Activated T-cell treated with anti-CD3 and anti-CD28 coated beads, Interleukin-2, amount 50 U/mL, for 4 hours (primary cell): ENCODE measurements around the gene UBASH3A. TPM values are rescaled to one million over a fixed set of nuclear protein-coding genes. Genes with fewer than 3 reads are reported as not detected.

Experiments used
- ATAC-seq, 2 donors: fragments of 200-7000 bp; cut with Tn5 transposase; one replicate each; pipeline ENCODE4 v1.10.0; 2021
- DNase-seq: peaks from one replicate; pipeline ENCODE4 v3.0.0-alpha.2; 2020
- H3K27me3 Mint-ChIP-seq: one replicate; pipeline ENCODE4 v1.8.0; 2021; ENCODE audit warnings: low read depth, mixed read lengths
- H3K36me3 Mint-ChIP-seq: one replicate; pipeline ENCODE4 v1.8.0; 2022; ENCODE audit warnings: mixed read lengths; ENCODE audit not compliant: insufficient read depth
- H3K4me1 Mint-ChIP-seq: one replicate; pipeline ENCODE4 v1.8.0; 2021; ENCODE audit warnings: low read depth, mixed read lengths
- H3K4me3 Mint-ChIP-seq: one replicate; pipeline ENCODE4 v1.8.0; 2021; ENCODE audit warnings: mild to moderate bottlenecking, moderate library complexity, mixed read lengths
- H3K9me3 Mint-ChIP-seq: one replicate; pipeline ENCODE4 v1.8.0; 2021; ENCODE audit warnings: mixed read lengths
- total RNA-seq, 3 donors: library from RNA; stranded (reverse); gene quantifications; one replicate each; pipeline ENCODE4 v1.2.1, GENCODE V29; 2021

The UBASH3A gene
- total RNA-seq, 3 donors from 2014 or later, result 8.8 to 13.7 (median 11.3) TPM

- DNase-seq (no peak), ATAC-seq (no peak)
- Mint-ChIP-seq H3K36me3 (peaks cover 1% of the 10 kb centered on the region), H3K9me3 (no peaks in the 10 kb centered on the region), H3K27me3 (peaks cover 3% of the 10 kb centered on the region), H3K4me3 (no peak overlapping the region), H3K4me1 (peaks cover 62% of the 10 kb centered on the region)
Measured at GRCh38 chr21:42390696-42391095, 13.0 kb upstream of the UBASH3A start.

- Mint-ChIP-seq H3K4me3 (no peak overlapping the region), H3K36me3 (peaks cover 1% of the 10 kb centered on the region), H3K4me1 (peaks cover 62% of the 10 kb centered on the region), H3K27me3 (peaks cover 3% of the 10 kb centered on the region), H3K9me3 (no peaks in the 10 kb centered on the region)
- DNase-seq (no peak), ATAC-seq (no peak)
Measured at GRCh38 chr21:42391297-42391696, 12.4 kb upstream of the UBASH3A start.

GRCh38 chr21:42392731-42393442, 10.8 kb upstream of the UBASH3A start:
- Mint-ChIP-seq H3K27me3 (peaks cover 3% of the 10 kb centered on the region), H3K4me1 (peaks cover 61% of the 10 kb centered on the region), H3K36me3 (no peaks in the 10 kb centered on the region), H3K4me3 (peak overlapping the region; percentile 71), H3K9me3 (no peaks in the 10 kb centered on the region)
- DNase-seq (no peak), ATAC-seq (peak; percentile 97 to 98)

- Mint-ChIP-seq H3K9me3 (no peaks in the 10 kb centered on the region), H3K36me3 (no peaks in the 10 kb centered on the region), H3K27me3 (peaks cover 3% of the 10 kb centered on the region), H3K4me1 (peaks cover 68% of the 10 kb centered on the region), H3K4me3 (peak overlapping the region; percentile 71)
- ATAC-seq (peak in 1 of 2 donors; percentile 34), DNase-seq (no peak)
Measured at GRCh38 chr21:42393443-42393950, 10.2 kb upstream of the UBASH3A start.

- peaks cover 62% of the 10 kb centered on the region for H3K4me1 Mint-ChIP-seq
- H3K36me3 Mint-ChIP-seq, result no peaks in the 10 kb centered on the region
- ATAC-seq (no peak), DNase-seq (no peak)
- H3K9me3 Mint-ChIP-seq, result no peaks in the 10 kb centered on the region
- no peak overlapping the region for H3K4me3 Mint-ChIP-seq
- peaks cover 3% of the 10 kb centered on the region for H3K27me3 Mint-ChIP-seq
Measured at GRCh38 chr21:42395302-42395701, 8.4 kb upstream of the UBASH3A start.

- peaks cover 3% of the 10 kb centered on the region for H3K27me3 Mint-ChIP-seq
- H3K9me3 Mint-ChIP-seq, result no peaks in the 10 kb centered on the region
- no peak for DNase-seq
- ATAC-seq, result no peak
- H3K4me1 Mint-ChIP-seq, result peaks cover 63% of the 10 kb centered on the region
- no peak within 1 kb of the TSS for H3K4me3 Mint-ChIP-seq
- no peaks in the 10 kb centered on the region for H3K36me3 Mint-ChIP-seq
Measured at GRCh38 chr21:42395905-42396651, 7.6 kb upstream of the UBASH3A start, which contains the start of gene TMPRSS3. TSS of gene TMPRSS3 (minus strand) at chr21:42396052. CDS start at chr21:42395417, 635 bp downstream.

GRCh38 chr21:42396799-42397745, 6.6 kb upstream of the UBASH3A start:
- Mint-ChIP-seq H3K27me3 (no peaks in the 10 kb centered on the region), H3K4me3 (no peak overlapping the region), H3K36me3 (peaks cover 5% of the 10 kb centered on the region), H3K4me1 (peaks cover 65% of the 10 kb centered on the region), H3K9me3 (peaks cover 7% of the 10 kb centered on the region)
- ATAC-seq, result no peak
- no peak for DNase-seq

- Mint-ChIP-seq H3K27me3 (no peaks in the 10 kb centered on the region), H3K36me3 (peaks cover 5% of the 10 kb centered on the region), H3K4me1 (peaks cover 63% of the 10 kb centered on the region), H3K4me3 (no peak overlapping the region), H3K9me3 (peaks cover 9% of the 10 kb centered on the region)
- no peak for DNase-seq
- ATAC-seq, result no peak
Measured at GRCh38 chr21:42397746-42398394, 5.8 kb upstream of the UBASH3A start.

- peaks cover 9% of the 10 kb centered on the region for H3K9me3 Mint-ChIP-seq
- H3K27me3 Mint-ChIP-seq, result no peaks in the 10 kb centered on the region
- peaks cover 5% of the 10 kb centered on the region for H3K36me3 Mint-ChIP-seq
- ATAC-seq (no peak), DNase-seq (no peak)
- peaks cover 62% of the 10 kb centered on the region for H3K4me1 Mint-ChIP-seq
- no peak overlapping the region for H3K4me3 Mint-ChIP-seq
Measured at GRCh38 chr21:42398436-42399028, 5.2 kb upstream of the UBASH3A start.

- H3K4me1 Mint-ChIP-seq, result peaks cover 65% of the 10 kb centered on the region
- H3K4me3 Mint-ChIP-seq, result peak overlapping the region; percentile 3
- DNase-seq, result no peak
- peaks cover 5% of the 10 kb centered on the region for H3K36me3 Mint-ChIP-seq
- peaks cover 9% of the 10 kb centered on the region for H3K9me3 Mint-ChIP-seq
- no peaks in the 10 kb centered on the region for H3K27me3 Mint-ChIP-seq
- ATAC-seq, result peak; percentile 56 to 64
Measured at GRCh38 chr21:42400525-42400924, 3.2 kb upstream of the UBASH3A start.

GRCh38 chr21:42401154-42401553, 2.5 kb upstream of the UBASH3A start:
- Mint-ChIP-seq H3K27me3 (no peaks in the 10 kb centered on the region), H3K4me3 (no peak overlapping the region), H3K4me1 (peaks cover 67% of the 10 kb centered on the region), H3K9me3 (peaks cover 9% of the 10 kb centered on the region), H3K36me3 (peaks cover 5% of the 10 kb centered on the region)
- no peak for ATAC-seq
- DNase-seq, result no peak

- Mint-ChIP-seq H3K4me3 (no peak overlapping the region), H3K4me1 (peaks cover 74% of the 10 kb centered on the region), H3K9me3 (peaks cover 9% of the 10 kb centered on the region), H3K36me3 (peaks cover 6% of the 10 kb centered on the region), H3K27me3 (no peaks in the 10 kb centered on the region)
- ATAC-seq, result no peak
- DNase-seq, result no peak
Measured at GRCh38 chr21:42401820-42402251, 1.9 kb upstream of the UBASH3A start.

GRCh38 chr21:42404539-42404938, 837 bp downstream of the UBASH3A start:
- H3K9me3 Mint-ChIP-seq, result peaks cover 9% of the 10 kb centered on the region
- ATAC-seq (no peak), DNase-seq (no peak)
- H3K4me3 Mint-ChIP-seq, result peak overlapping the region; percentile 88
- H3K27me3 Mint-ChIP-seq, result no peaks in the 10 kb centered on the region
- H3K36me3 Mint-ChIP-seq, result peaks cover 13% of the 10 kb centered on the region
- peaks cover 74% of the 10 kb centered on the region for H3K4me1 Mint-ChIP-seq
